ENCODE measurements around the gene ATOH1.
A peak's percentile ranks its signal among the peaks of the same experiment; 100 is the strongest.

ATOH1 gene, protein sequence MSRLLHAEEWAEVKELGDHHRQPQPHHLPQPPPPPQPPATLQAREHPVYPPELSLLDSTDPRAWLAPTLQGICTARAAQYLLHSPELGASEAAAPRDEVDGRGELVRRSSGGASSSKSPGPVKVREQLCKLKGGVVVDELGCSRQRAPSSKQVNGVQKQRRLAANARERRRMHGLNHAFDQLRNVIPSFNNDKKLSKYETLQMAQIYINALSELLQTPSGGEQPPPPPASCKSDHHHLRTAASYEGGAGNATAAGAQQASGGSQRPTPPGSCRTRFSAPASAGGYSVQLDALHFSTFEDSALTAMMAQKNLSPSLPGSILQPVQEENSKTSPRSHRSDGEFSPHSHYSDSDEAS

DNA sequence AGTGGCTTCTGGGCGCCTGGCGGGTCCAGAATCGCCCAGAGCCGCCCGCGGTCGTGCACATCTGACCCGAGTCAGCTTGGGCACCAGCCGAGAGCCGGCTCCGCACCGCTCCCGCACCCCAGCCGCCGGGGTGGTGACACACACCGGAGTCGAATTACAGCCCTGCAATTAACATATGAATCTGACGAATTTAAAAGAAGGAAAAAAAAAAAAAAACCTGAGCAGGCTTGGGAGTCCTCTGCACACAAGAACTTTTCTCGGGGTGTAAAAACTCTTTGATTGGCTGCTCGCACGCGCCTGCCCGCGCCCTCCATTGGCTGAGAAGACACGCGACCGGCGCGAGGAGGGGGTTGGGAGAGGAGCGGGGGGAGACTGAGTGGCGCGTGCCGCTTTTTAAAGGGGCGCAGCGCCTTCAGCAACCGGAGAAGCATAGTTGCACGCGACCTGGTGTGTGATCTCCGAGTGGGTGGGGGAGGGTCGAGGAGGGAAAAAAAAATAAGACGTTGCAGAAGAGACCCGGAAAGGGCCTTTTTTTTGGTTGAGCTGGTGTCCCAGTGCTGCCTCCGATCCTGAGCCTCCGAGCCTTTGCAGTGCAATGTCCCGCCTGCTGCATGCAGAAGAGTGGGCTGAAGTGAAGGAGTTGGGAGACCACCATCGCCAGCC lies at the start of gene ATOH1:
Gene ATOH1 (plus strand): TSS at position 422 of the 663 bp plus-strand sequence. CDS start 174 bp downstream, at position 596.
- no peak for DNase-seq

DNA sequence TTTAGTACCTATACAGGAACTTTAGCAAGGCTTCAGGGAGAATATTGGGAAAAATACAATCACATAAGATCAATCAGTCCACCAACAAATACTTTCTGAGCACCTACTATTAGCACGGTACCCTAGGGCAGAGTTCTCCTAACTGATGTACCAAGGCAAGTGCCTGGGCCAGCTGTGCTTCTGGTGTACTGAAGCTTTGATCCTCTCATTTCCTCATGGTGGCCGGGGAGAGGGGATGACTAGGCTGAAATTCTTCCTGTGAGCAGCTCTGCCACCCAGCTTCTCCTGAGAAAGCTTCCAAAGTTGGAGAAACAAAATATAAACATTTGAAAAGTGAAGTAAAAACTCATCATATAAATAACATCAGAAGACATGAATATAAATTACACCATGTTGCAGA lies 49.3 kb upstream of the ATOH1 start:
- no peak for DNase-seq

DNA sequence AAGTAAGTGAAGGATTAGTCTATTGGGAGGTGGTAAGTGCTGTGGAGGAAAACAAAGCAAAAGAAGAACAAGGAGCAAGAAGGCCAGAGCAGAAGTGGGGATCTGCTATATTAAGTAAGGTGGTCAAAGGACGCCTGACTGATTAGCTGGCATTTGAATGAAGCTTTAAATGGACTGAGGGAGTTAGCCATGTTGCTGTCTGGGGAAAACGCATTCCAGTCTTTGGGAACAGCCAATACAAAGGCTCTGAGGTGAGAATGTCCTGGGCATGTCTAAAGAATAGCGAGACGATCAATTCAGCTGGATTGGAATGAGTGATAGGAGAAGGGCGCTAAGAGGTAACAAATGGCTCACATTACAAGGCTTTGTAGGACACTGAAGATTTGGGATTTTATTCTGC lies 48.5 kb upstream of the ATOH1 start:
- no peak for DNase-seq

DNA sequence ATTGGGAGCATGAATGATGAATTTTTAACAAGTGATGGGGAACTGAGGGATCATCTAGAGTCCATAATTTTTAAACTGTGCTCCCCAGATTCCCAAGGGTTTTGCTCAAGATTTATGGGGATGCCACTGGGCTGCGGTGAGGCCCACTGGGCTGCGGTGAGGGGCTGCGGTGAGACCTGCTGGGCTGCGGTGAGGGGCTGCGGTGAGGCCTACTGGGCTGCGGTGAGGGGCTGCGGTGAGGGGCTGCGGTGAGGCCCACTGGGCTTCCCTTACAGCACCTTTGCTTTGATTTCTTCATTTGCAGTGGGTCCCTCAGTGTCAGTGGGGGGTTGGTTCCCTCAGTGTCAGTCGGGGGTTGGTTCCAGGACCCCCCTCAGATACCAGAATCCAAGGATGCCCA lies 47.4 kb upstream of the ATOH1 start:
- no peak for DNase-seq

DNA sequence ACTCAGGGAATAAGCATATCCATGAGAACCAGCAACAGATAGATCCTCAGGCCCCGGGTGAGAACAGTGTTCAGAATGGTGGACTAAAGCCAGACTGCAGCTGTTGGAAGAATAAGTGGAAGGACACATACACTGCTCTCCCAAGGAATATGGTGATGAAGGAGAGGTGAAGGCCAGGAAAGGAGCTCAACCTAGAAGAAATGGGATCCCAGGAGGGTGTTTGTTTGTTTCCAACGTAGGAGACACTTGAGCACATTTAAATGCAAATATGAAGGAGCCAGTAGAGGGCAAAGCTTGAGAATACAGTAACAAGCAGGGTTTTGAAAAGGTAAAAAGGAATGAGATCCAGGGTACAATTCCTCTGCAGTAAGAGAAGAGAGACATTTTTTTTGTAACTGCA lies 42.4 kb upstream of the ATOH1 start:
- DNase-seq: no peak

DNA sequence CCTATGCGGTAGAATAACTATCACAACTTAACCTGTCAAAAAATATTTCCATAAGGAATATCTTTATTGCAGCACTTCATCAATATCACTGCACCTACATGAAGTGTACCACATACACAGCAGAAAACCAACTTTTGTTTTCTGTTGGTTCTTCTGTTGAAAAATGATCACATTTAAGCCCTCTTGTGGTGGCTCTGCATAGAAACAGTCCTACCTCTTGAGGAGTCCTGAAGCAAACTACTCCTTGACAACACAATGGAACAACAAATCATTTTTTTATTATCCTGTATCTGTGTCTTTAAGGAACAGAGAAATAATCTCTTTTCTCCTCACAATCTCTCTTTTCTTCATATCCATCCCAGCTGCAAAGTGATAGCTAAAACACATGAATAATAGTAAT lies 39.8 kb upstream of the ATOH1 start:
- no peak for DNase-seq

DNA sequence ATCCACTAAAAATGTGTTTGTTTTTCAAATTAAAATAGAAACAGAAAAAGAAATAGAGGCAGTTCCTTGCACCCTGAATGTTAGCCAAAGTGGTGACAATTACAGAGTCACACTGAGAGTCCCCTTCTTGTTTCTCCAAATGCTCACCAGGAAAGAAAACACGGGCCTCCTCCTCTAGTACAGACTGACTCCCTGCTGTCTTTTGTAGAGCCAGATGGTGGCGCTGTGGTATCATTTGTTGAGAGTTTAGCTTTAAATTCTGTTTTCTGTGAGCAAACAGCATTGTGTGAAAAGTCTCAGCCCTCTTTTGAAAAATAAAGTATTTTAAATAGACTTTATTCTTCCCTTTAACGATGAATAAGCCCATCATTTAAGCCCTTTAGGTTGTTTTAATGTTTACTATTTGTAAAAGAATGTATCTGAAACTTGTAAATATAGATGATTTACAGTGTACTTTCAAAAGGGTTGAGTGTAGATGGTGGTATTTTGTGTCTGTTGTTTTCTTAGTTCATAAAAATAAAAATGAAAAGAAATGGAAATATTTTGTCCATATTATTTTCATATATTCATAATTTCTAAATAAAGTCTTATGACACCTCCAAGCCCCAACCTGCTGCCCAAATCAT lies 36.9 kb upstream of the ATOH1 start:
- peak; percentile 26 for DNase-seq

DNA sequence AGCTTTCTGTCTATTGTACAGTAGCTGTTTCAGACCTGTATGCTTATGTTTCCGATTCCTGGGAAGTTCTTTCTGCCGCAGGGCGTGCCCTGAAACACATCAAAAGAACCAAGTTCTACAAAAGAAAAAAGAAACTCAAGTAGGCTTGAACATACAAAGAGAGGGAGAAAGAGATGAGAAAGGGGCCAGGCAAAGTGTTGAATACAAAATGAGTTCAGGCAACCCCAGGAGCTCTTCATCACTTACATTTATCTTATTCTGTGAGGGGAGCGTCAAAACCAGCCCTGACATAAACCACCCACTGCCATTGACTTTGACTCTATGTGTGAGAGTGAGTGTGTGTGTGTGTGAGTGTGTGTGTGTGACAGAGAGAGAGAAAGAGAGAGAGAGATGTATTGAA lies 26.5 kb upstream of the ATOH1 start:
- DNase-seq: no peak

DNA sequence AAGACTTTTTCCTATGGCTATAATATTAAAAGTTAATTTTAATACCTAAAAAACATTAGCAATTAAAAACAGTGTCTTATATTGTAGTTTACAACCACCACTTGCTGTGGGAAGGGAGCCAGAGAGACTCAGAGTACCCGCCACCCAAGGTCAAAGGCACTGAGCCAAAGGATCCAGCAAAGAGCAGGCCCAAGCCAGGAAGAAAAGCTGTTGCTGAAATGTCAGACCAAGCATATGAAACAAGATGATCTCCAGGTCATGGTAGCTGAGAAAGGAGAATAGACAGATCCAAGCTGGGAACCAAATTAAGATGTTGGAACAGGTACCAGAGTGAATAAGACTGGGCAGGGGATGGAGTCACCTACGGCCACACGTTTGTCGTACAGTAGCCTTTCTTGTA lies 18.8 kb upstream of the ATOH1 start:
- no peak for DNase-seq

DNA sequence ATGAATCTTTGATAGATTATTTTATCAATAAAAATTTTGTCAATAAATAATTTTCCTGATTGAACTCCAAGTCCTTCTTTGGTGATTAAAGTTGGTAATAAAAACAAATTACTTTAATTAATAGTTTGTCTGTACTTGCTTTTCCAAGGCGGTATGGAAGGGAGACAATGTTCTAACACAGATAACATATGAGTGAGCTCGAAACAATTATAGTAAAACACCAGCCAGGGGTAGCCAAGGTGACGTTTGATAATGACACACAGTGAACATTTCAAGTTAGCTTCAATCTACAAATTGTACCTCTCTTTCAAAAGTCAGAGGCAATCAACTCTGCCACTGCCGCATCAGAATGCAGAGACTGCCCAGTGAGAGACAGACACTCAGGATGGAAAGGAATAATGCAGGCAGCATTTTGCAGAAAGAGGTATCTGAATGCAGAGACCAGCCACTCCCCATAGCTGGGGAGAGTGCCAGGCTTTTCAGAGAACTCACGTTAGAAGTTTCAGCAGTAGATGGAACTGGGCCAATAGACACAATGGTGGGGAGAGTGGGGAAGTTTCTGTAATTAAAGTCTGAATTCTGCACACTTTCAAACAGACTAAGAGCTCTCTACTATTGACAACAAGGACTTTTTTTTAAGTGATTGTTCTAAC lies 18.1 kb upstream of the ATOH1 start:
- no peak for DNase-seq

DNA sequence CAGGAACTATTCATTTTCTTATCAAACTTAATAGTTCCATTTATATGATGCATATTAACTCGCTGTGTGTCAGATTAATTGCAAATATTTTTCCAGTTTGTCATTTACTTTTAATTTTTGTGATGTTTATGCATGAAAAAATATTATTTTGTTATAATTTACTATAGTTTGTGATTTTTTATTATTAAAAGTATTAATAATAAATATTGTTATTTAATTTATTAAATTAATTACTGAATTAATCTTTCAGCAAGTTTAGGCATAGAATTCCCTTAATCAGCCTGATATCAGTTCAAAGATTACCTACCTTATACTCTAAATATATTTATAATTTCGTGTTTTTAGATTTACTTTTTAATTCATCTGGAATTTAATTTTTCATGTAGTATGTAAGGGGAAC lies 15.5 kb upstream of the ATOH1 start:
- DNase-seq: no peak

DNA sequence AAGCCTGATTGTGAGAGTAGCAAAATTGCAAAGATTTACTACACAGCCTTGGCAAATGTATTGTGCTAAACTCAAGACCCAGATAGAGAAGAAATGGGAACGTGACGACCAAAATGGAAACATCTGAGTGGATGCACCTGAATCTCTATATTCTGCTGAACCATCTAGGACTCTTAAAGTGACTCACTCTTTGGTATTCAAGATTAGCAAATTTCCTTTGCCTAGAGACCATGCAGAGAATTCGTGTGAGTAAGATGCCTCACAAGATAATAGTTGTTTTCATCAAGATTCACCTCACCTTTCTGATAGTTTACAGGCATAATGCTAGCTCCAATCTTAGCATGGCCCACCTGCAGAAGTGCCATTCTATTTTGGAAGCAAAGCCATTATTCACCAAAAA lies 14.4 kb upstream of the ATOH1 start:
- DNase-seq: no peak

DNA sequence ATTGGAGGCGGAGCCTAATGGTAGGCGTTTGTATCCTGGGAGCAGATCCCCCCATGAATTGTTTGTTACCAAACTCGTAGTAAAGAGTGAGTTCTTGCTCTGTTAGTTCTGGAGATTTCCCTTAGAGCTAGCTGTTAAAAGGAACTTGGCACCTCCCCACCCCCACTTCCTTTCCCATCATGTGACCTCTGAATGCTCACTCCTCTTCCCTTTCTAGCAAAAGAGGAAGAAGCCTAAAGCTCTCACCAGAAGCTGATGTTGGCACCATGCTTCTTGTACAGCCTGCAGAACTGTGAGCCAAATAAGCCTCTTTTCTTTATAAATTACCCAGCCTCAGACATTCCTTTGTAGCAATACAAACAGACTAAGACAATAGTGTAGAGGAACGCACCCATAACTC lies 13.8 kb upstream of the ATOH1 start:
- DNase-seq: no peak

DNA sequence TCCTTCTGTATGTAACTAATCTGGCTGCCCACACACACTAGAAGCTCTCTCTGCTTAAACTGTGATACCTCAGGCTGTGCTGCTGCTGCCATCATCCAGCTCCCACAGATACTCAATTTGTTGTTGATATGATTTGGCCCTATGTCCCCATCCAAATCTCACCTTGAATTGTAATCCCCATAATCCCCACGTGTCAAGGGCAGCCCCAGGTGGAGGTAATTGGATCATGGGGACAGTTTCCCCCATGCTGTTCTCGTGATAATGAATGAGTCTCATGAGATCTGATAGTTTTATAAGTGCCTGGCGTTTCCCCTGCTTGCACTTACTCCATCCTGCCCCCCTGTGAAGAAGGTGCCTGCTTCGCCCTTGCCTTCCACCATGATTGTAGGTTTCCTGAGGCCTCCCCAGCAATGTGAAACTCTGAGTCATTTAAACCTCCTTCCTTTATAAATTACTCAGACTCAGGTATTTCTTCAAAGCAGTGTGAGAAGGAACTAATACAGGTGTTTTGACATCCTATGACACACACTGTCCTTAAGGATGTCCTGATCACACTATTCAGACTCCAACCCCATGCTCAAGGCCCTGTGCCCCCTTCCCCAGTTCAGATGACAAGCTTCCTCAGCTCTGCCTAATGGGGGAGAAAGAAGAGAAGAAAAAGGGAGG lies 2.9 kb upstream of the ATOH1 start:
- DNase-seq: no peak

DNA sequence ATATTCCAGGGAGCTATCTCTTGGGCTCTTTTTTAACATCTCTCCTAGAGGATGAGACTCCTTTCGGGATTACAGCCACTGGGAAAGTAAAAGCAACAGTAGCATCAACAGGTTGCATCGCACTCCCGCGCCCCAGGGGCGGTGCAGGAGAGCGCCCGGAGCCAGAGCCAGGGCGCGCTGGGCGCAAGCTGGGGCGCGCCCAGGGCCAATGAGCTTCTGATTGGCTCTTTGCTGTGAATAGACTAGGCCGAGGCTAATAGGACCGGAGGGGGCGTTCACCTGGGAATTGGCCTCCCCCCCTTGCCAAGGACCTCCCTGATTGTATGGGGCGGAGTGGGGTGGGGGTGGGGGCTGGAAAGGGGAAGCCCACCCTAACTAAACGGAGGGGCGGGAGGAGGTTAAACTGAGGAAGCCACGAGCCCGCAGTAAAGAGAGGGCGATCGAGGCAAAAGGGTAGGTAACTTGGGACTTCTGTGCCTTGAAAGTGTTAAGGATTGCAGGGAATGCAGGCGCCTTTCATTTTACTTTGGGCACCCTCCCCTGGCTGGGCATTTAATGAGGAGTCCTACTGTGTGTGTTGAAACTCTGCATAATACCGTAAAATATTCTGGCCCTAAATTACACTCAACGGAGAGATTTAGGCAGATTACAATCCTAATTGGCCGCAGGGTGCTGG lies 1.1 kb upstream of the ATOH1 start:
- DNase-seq: no peak

DNA sequence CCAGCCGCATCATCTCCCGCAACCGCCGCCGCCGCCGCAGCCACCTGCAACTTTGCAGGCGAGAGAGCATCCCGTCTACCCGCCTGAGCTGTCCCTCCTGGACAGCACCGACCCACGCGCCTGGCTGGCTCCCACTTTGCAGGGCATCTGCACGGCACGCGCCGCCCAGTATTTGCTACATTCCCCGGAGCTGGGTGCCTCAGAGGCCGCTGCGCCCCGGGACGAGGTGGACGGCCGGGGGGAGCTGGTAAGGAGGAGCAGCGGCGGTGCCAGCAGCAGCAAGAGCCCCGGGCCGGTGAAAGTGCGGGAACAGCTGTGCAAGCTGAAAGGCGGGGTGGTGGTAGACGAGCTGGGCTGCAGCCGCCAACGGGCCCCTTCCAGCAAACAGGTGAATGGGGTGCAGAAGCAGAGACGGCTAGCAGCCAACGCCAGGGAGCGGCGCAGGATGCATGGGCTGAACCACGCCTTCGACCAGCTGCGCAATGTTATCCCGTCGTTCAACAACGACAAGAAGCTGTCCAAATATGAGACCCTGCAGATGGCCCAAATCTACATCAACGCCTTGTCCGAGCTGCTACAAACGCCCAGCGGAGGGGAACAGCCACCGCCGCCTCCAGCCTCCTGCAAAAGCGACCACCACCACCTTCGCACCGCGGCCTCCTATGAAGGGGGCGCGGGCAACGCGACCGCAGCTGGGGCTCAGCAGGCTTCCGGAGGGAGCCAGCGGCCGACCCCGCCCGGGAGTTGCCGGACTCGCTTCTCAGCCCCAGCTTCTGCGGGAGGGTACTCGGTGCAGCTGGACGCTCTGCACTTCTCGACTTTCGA lies 654 bp downstream of the ATOH1 start:
- DNase-seq: peak; percentile 16

DNA sequence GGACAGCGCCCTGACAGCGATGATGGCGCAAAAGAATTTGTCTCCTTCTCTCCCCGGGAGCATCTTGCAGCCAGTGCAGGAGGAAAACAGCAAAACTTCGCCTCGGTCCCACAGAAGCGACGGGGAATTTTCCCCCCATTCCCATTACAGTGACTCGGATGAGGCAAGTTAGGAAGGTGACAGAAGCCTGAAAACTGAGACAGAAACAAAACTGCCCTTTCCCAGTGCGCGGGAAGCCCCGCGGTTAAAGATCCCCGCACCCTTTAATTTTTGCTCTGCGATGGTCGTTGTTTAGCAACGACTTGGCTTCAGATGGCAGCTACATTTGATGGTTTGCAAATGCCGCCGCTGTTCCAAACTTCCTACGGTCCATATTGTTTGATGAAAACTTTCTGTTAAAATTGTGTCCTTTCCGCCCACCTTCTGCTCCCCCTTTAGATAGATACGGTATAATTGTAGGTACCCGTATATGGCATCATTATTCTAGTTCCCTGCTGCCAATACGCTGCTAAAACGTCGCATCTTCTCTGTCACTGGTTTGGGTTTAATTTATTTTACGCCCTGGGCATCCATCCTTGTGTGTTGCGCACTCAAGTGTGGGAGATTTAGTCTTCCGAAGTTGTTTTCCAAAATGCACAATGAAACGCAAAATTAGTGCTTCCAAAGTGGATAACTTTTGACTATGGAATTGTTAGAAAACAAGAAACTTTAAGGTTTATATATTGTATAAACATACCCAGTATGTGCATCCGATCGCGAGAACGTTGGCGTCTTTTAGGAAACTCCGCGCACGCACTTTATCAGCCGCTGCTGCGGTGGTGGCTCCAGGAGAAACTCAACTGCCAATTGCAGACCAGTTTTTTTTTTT lies 1.5 kb downstream of the ATOH1 start:
- no peak for DNase-seq

DNA sequence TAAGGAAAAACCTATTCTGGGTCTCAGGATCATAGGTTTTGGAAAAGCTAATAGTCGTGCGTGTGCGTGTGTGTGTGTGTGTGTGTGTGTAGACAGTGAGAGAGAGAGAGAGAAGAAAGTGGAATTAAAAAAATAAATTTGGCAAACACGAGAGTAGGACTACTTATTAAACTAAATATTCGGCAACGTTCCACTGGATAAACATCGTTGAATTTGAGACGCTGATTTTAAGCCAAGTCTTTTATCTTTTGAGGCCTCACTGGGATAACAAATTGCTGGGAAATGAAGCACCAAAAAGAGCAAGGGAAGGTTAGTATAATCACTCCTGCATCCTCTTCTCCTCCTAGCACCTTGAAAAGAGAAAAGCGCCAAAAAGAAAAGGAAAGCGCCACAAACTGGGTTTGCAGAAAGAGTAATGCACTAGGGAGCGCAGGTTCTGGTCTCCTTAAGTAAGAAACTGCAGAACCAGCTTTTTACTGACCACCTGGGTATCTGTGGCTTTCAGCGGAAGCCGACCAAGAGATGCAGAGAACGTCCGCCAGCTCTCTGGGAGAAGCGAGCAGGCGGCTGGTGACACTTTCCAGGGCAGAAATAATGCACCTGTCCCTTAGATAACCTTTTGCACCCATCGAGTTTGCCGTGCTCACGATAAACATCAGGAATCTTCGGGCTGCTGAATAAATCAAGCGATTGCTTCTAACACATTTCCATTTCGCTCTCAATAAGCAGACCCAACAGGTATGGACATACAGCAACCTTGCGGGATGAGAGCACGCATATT lies 3.4 kb downstream of the ATOH1 start:
- DNase-seq: no peak

DNA sequence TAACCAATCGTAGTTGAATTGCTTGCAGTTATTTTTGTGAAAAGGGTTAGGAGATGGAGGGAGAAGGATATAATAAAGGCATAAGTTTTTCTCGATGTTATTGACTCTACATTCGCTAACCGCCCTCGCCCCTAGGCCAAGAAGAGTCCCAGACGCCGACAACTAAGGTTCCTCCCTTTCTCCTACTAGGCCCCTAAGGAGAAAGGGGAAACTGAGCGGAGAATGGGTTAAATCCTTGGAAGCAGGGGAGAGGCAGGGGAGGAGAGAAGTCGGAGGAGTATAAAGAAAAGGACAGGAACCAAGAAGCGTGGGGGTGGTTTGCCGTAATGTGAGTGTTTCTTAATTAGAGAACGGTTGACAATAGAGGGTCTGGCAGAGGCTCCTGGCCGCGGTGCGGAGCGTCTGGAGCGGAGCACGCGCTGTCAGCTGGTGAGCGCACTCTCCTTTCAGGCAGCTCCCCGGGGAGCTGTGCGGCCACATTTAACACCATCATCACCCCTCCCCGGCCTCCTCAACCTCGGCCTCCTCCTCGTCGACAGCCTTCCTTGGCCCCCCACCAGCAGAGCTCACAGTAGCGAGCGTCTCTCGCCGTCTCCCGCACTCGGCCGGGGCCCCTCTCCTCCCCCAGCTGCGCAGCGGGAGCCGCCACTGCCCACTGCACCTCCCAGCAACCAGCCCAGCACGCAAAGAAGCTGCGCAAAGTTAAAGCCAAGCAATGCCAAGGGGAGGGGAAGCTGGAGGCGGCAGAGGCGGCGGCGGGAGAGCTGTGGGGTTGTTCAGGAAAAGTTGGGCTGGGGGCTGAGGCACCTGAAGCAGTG lies 5.9 kb downstream of the ATOH1 start:
- no peak for DNase-seq
